ENCODE measurements around the gene BICRAL. TPM values are rescaled to one million over a fixed set of nuclear protein-coding genes. Genes with fewer than 3 reads are reported as not detected.

BICRAL gene
- total RNA-seq, 1 donor: 9.4 TPM

- H3K79me2 ChIP-seq (ENCODE audit: insufficient read depth, low read length): peaks cover 61% of the 10 kb centered on the region
- H3K36me3 ChIP-seq (ENCODE audit: insufficient read depth, low read length): no peaks in the 10 kb centered on the region
- TF ChIP-seq, protein P1, sequence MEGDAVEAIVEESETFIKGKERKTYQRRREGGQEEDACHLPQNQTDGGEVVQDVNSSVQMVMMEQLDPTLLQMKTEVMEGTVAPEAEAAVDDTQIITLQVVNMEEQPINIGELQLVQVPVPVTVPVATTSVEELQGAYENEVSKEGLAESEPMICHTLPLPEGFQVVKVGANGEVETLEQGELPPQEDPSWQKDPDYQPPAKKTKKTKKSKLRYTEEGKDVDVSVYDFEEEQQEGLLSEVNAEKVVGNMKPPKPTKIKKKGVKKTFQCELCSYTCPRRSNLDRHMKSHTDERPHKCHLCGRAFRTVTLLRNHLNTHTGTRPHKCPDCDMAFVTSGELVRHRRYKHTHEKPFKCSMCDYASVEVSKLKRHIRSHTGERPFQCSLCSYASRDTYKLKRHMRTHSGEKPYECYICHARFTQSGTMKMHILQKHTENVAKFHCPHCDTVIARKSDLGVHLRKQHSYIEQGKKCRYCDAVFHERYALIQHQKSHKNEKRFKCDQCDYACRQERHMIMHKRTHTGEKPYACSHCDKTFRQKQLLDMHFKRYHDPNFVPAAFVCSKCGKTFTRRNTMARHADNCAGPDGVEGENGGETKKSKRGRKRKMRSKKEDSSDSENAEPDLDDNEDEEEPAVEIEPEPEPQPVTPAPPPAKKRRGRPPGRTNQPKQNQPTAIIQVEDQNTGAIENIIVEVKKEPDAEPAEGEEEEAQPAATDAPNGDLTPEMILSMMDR (IDR thresholded peaks at IDR 0.05; ENCODE audit: extremely low read depth, low read depth, low read length): no peak
- H3K4me3 ChIP-seq (ENCODE audit: insufficient read depth, low read length): peak overlapping the region; percentile 96
- DNase-seq (ENCODE audit: insufficient read length, low spot score, missing footprints): no peak
- H4K20me1 ChIP-seq (ENCODE audit: insufficient read depth, low read length): peaks cover 16% of the 10 kb centered on the region
- peaks cover 20% of the 10 kb centered on the region for H3K4me1 ChIP-seq (ENCODE audit: insufficient read depth, low read length)
- H3K27me3 ChIP-seq (ENCODE audit: insufficient read depth, low read length): no peaks in the 10 kb centered on the region
- no peak overlapping the region for H3K27ac ChIP-seq (ENCODE audit: low read depth, low read length)
- no peaks in the 10 kb centered on the region for H3K9me3 ChIP-seq (ENCODE audit: low read depth, low read length)
- no peak overlapping the region for H2AFZ ChIP-seq (ENCODE audit: low read length)
- H3K4me2 ChIP-seq (ENCODE audit: insufficient read depth, low read length): peak overlapping the region; percentile 88
These were observed 3.1 kb downstream of the BICRAL start for GRCh38 chr6:42784717-42785498.

GRCh38 chr6:42786525-42786985, 4.7 kb downstream of the BICRAL start:
- Histone ChIP-seq H3K79me2 (ENCODE audit: insufficient read depth, low read length) (peaks cover 66% of the 10 kb centered on the region), H4K20me1 (ENCODE audit: insufficient read depth, low read length) (peaks cover 16% of the 10 kb centered on the region), H3K27ac (ENCODE audit: low read depth, low read length) (no peak overlapping the region), H2AFZ (ENCODE audit: low read length) (no peak overlapping the region), H3K9me3 (ENCODE audit: low read depth, low read length) (no peaks in the 10 kb centered on the region), H3K4me1 (ENCODE audit: insufficient read depth, low read length) (peaks cover 16% of the 10 kb centered on the region), H3K36me3 (ENCODE audit: insufficient read depth, low read length) (no peaks in the 10 kb centered on the region), H3K27me3 (ENCODE audit: insufficient read depth, low read length) (no peaks in the 10 kb centered on the region), H3K4me2 (ENCODE audit: insufficient read depth, low read length) (peak overlapping the region; percentile 88), H3K4me3 (ENCODE audit: insufficient read depth, low read length) (no peak overlapping the region)
- TF ChIP-seq, protein P1 (IDR thresholded peaks at IDR 0.05; ENCODE audit: extremely low read depth, low read depth, low read length): peak; percentile 0
- no peak for DNase-seq (ENCODE audit: insufficient read length, low spot score, missing footprints)

GRCh38 chr6:42787063-42787472, 5.2 kb downstream of the BICRAL start:
- no peak overlapping the region for H3K27ac ChIP-seq (ENCODE audit: low read depth, low read length)
- peaks cover 16% of the 10 kb centered on the region for H3K4me1 ChIP-seq (ENCODE audit: insufficient read depth, low read length)
- H3K9me3 ChIP-seq (ENCODE audit: low read depth, low read length): no peaks in the 10 kb centered on the region
- H2AFZ ChIP-seq (ENCODE audit: low read length): no peak overlapping the region
- no peak overlapping the region for H3K4me2 ChIP-seq (ENCODE audit: insufficient read depth, low read length)
- TF ChIP-seq, protein P1 (IDR thresholded peaks at IDR 0.05; ENCODE audit: extremely low read depth, low read depth, low read length): no peak
- H3K4me3 ChIP-seq (ENCODE audit: insufficient read depth, low read length): no peak overlapping the region
- H3K36me3 ChIP-seq (ENCODE audit: insufficient read depth, low read length): no peaks in the 10 kb centered on the region
- no peak for DNase-seq (ENCODE audit: insufficient read length, low spot score, missing footprints)
- peaks cover 16% of the 10 kb centered on the region for H4K20me1 ChIP-seq (ENCODE audit: insufficient read depth, low read length)
- H3K27me3 ChIP-seq (ENCODE audit: insufficient read depth, low read length): no peaks in the 10 kb centered on the region
- peaks cover 66% of the 10 kb centered on the region for H3K79me2 ChIP-seq (ENCODE audit: insufficient read depth, low read length)

DNA sequence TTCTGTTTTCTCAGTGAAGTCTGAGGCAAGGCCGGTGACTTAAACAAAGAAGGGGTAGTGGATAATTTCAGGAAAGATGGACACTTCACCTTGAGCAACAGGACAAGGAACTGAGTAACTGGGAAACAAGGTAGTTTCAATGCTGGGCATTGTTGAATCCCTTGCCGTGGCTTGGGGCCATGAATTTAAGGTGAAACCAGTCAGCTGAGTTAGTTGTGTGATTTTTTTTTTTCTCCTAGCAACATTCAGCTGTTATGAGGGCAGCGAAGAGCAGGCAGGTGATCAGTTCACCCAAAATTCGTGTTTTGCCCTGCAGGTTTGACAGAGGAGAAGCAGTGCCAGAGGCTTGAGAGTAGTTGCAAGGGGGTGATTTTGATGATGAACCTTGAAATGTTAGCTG, 6.8 kb downstream of the BICRAL start:
- Histone ChIP-seq H3K4me3 (ENCODE audit: insufficient read depth, low read length) (no peak overlapping the region), H3K4me2 (ENCODE audit: insufficient read depth, low read length) (no peak overlapping the region), H2AFZ (ENCODE audit: low read length) (no peak overlapping the region), H3K9me3 (ENCODE audit: low read depth, low read length) (no peaks in the 10 kb centered on the region), H3K79me2 (ENCODE audit: insufficient read depth, low read length) (peaks cover 57% of the 10 kb centered on the region), H3K27me3 (ENCODE audit: insufficient read depth, low read length) (no peaks in the 10 kb centered on the region), H3K4me1 (ENCODE audit: insufficient read depth, low read length) (peaks cover 16% of the 10 kb centered on the region), H3K36me3 (ENCODE audit: insufficient read depth, low read length) (no peaks in the 10 kb centered on the region), H3K27ac (ENCODE audit: low read depth, low read length) (no peak overlapping the region), H4K20me1 (ENCODE audit: insufficient read depth, low read length) (peaks cover 16% of the 10 kb centered on the region)
- no peak for DNase-seq (ENCODE audit: insufficient read length, low spot score, missing footprints)
- TF ChIP-seq, protein P1 (IDR thresholded peaks at IDR 0.05; ENCODE audit: extremely low read depth, low read depth, low read length): no peak
